Activated CD4-positive, CD25-positive, alpha-beta regulatory T cell (primary cell): ENCODE measurements around the gene XAGE3.

Experiments used
- DNase-seq, 4 experiments: peaks; one replicate each; lab custom pipeline; 2025; lab: John Stamatoyannopoulos, UW

XAGE3 gene

GRCh38 chrX:52839137-52839536, 28.7 kb downstream of the XAGE3 start:
- no peak for DNase-seq

DNA sequence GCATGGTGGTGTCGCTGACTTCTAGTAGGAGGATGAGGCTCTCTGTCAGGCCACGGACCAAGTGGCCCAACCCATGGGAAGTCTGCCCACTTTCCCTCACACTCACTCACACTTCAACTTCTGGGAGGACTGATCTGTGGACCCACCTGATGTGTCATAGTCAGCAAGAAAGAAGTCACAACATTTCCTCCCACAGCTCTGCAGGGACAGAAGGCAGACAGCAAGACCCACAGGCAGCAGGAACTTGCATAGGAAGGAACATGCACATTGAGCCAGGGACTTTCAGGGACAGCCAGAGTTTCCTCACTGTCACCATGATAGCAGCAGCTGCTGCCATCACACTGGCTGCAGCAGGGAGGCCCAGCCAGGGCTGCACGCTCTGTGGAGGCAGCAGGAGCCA, 37.3 kb downstream of the XAGE3 start:
- no peak for DNase-seq

GRCh38 chrX:52824608-52825007, 43.3 kb downstream of the XAGE3 start:
- DNase-seq = no peak

GRCh38 chrX:52821079-52821760, 46.7 kb downstream of the XAGE3 start:
- no peak for DNase-seq

GRCh38 chrX:52819788-52820187, 48.1 kb downstream of the XAGE3 start:
- DNase-seq = no peak
